Measurements from ENCODE around the gene DSCAML1.

GRCh38 chr11:117610901-117611300 lies 186.1 kb downstream of the DSCAML1 start:
- TF ChIP-seq CTCF (conservative IDR thresholded peaks at IDR 0.05; ENCODE audit: low read length) (no peak), EZH2phosphoT487 (IDR thresholded peaks at IDR 0.05; ENCODE audit: borderline replicate concordance, low read depth, low read length) (no peak)

All from OCI-LY7 (cell line).